ENCODE measurements around the gene KL. TPM values are rescaled to one million over a fixed set of nuclear protein-coding genes. Genes with fewer than 3 reads are reported as not detected.

Gene KL
- total RNA-seq, 4 donors from 2014 or later = 0.60 to 3.4 (median 1.2) TPM

GRCh38 chr13:32969516-32969941 is 46.7 kb upstream of the KL start:
- DNase-seq = no peak

DNA sequence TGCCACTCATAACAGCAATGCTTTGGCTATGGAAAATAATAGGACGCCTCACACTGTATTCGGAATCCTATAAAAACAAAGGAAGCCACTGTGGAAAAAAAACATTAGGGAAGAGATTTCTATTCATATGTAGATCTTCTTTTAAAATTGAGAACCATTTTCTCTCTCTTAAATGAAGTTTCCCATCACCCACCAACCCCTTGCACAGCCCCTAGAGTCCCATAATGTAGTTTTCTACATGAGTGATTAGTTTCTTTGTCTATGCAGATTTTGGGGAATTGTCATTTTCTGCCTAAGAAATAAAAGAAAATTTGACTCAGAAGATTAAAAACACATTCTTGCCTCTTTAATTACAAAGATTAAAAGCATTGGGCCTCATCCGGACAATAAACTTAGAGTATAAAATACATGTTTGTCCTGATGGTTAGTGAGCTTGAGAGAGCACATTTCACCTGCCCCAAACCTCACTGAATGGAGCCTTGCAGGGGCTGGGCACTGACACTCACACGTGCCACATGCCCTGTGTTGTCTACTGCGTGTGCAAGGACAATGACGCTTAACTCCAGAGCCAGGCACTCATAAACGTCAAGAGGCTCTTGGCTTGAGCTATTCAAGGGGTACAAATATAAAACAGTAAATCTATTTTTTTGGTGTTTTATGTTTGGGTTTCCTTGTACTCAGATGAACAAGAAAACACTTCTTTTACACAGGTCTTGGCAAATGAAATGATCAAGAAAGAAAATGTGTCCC is 40.0 kb upstream of the KL start:
- WGBS, 2 donors (ENCODE audit: low coverage in 1 of 2) = 80% methylated on average over 2 to 7 of the region's 7 CpGs
- Histone ChIP-seq H3K9me3 (no peaks in the 10 kb centered on the region), H3K27ac (no peak overlapping the region), H3K4me3 (no peak overlapping the region), H3K27me3 (no peaks in the 10 kb centered on the region), H3K36me3 (no peaks in the 10 kb centered on the region), H3K4me1 (no peaks in the 10 kb centered on the region)
- no peak for DNase-seq
- TF ChIP-seq POLR2AphosphoS5 (IDR thresholded peaks at IDR 0.05) (no peak), EP300 (IDR thresholded peaks at IDR 0.05; ENCODE audit: low read depth) (no peak), POLR2A (IDR thresholded peaks at IDR 0.05) (no peak)
- TF ChIP-seq, protein P1, sequence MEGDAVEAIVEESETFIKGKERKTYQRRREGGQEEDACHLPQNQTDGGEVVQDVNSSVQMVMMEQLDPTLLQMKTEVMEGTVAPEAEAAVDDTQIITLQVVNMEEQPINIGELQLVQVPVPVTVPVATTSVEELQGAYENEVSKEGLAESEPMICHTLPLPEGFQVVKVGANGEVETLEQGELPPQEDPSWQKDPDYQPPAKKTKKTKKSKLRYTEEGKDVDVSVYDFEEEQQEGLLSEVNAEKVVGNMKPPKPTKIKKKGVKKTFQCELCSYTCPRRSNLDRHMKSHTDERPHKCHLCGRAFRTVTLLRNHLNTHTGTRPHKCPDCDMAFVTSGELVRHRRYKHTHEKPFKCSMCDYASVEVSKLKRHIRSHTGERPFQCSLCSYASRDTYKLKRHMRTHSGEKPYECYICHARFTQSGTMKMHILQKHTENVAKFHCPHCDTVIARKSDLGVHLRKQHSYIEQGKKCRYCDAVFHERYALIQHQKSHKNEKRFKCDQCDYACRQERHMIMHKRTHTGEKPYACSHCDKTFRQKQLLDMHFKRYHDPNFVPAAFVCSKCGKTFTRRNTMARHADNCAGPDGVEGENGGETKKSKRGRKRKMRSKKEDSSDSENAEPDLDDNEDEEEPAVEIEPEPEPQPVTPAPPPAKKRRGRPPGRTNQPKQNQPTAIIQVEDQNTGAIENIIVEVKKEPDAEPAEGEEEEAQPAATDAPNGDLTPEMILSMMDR (IDR thresholded peaks at IDR 0.05) = no peak
- intact Hi-C loops (cut with DNase I; ENCODE audit: low total_unique reads) (no loop called here), in situ Hi-C loops (cut with MboI; ENCODE audit: low pct_ligation_motif_present in 1 of 4, low pct_unique_long_range_greater_than_20kb in 1 of 4, low sequenced_read_pairs in 3 of 4) (no loop called here)

More at GRCh38 chr13:32969516-32969941, 46.7 kb upstream of the KL start:
- intact Hi-C loops (cut with DNase I; ENCODE audit: low total_unique reads) (no loop called here), in situ Hi-C loops (cut with MboI; ENCODE audit: low pct_ligation_motif_present in 1 of 4, low pct_unique_long_range_greater_than_20kb in 1 of 4, low sequenced_read_pairs in 3 of 4) (no loop called here)
- Histone ChIP-seq H3K36me3 (no peaks in the 10 kb centered on the region), H3K4me1 (peaks cover 0 to 11% (median 0%) of the 10 kb centered on the region in 4 donors), H3K27me3 (no peaks in the 10 kb centered on the region), H3K27ac (peak overlapping the region; percentile 39 to 63 (median 50)), H3K9me3 (no peaks in the 10 kb centered on the region), H3K4me3 (peak overlapping the region in 1 of 4 donors; percentile 10)
- TF ChIP-seq, protein P1 (IDR thresholded peaks at IDR 0.05) = no peak
- TF ChIP-seq POLR2A (IDR thresholded peaks at IDR 0.05) = no peak
- TF ChIP-seq EP300 (IDR thresholded peaks at IDR 0.05; ENCODE audit: low read depth) = no peak
- no peak for TF ChIP-seq POLR2AphosphoS5 (IDR thresholded peaks at IDR 0.05)
- 56 to 80% methylated on average over 4 to 7 of the region's 7 CpGs for WGBS, 2 donors (ENCODE audit: low coverage in 1 of 2)

- Histone ChIP-seq H3K4me1 (no peaks in the 10 kb centered on the region), H3K36me3 (no peaks in the 10 kb centered on the region), H3K27ac (no peak overlapping the region), H3K27me3 (no peaks in the 10 kb centered on the region), H3K9me3 (no peaks in the 10 kb centered on the region), H3K4me3 (no peak overlapping the region)
- in situ Hi-C loops (cut with MboI; ENCODE audit: low pct_ligation_motif_present in 1 of 4, low pct_unique_long_range_greater_than_20kb in 1 of 4, low sequenced_read_pairs in 3 of 4) = no loop called here
- TF ChIP-seq POLR2AphosphoS5 (IDR thresholded peaks at IDR 0.05) (no peak), EP300 (IDR thresholded peaks at IDR 0.05; ENCODE audit: low read depth) (no peak), POLR2A (IDR thresholded peaks at IDR 0.05) (no peak)
- TF ChIP-seq, protein P1 (IDR thresholded peaks at IDR 0.05) = no peak
- intact Hi-C loops (cut with DNase I; ENCODE audit: low total_unique reads) = no loop called here
- WGBS, 2 donors (ENCODE audit: low coverage in 1 of 2) = 67 to 89% methylated on average over 1 to 2 of the region's 2 CpGs
- no peak for DNase-seq
Measured at GRCh38 chr13:32976912-32977311, 39.3 kb upstream of the KL start.

- TF ChIP-seq, protein P1 (IDR thresholded peaks at IDR 0.05) = no peak
- TF ChIP-seq POLR2A (IDR thresholded peaks at IDR 0.05) = no peak
Measured at GRCh38 chr13:32977321-32977720, 38.9 kb upstream of the KL start.

More at GRCh38 chr13:32977321-32977720, 38.9 kb upstream of the KL start:
- Histone ChIP-seq H3K36me3 (no peaks in the 10 kb centered on the region), H3K9me3 (no peaks in the 10 kb centered on the region), H3K4me3 (no peak overlapping the region), H3K4me1 (no peaks in the 10 kb centered on the region), H3K27ac (no peak overlapping the region), H3K27me3 (no peaks in the 10 kb centered on the region)
- in situ Hi-C loops (cut with MboI; ENCODE audit: low pct_ligation_motif_present in 1 of 4, low pct_unique_long_range_greater_than_20kb in 1 of 4, low sequenced_read_pairs in 3 of 4) = no loop called here
- intact Hi-C loops (cut with DNase I; ENCODE audit: low total_unique reads) = no loop called here
- WGBS, 2 donors (ENCODE audit: low coverage in 1 of 2) = 82 to 92% methylated on average over 2 to 7 of the region's 7 CpGs
- no peak for DNase-seq

Data from transverse colon (tissue), 4 donors.